HG03280 (cell line): ENCODE data around the gene ARID5B.
A peak's percentile ranks its signal among the peaks of the same experiment; 100 is the strongest.

Experiments
- ATAC-seq: cut with Tn5 transposase; IDR thresholded peaks from one replicate; pipeline ENCODE4 v1.9.1; 2021; ENCODE audit warnings: mild to moderate bottlenecking, moderate library complexity; ENCODE audit not compliant: unreplicated experiment

Gene ARID5B

DNA sequence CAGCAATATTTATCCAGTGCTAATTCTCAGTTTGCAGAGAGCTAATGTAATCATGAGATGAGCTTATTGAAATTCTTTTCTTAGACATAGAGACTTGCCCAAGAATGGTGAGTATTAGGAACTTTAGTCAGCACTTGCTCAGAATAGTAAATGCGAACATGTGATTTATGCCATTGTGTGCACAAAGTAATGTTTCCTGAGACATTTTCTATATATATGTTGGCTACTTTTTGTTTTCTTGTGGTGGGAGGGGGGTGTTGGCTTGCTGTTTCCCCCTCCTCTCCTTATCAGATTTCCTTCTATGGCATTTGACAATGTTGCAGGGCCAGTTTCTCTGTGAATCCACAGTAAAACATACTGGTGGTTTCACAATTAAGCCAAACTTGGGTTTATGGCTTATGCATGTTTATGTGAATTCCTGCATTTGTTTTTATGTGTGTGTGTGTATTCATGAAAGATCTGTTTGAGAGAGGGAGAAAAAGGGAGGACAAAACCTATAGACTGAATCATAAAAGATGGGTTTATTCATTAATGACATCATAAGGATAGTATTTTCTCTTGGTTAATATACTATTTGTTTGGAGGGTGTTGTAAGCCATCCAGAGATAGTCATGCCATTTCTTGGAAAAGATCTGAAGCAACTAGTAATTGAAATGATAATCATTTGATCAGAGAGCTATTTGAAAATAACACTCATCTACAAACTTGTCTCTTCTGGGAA lies 36.3 kb downstream of the ARID5B start:
- ATAC-seq = no peak

DNA sequence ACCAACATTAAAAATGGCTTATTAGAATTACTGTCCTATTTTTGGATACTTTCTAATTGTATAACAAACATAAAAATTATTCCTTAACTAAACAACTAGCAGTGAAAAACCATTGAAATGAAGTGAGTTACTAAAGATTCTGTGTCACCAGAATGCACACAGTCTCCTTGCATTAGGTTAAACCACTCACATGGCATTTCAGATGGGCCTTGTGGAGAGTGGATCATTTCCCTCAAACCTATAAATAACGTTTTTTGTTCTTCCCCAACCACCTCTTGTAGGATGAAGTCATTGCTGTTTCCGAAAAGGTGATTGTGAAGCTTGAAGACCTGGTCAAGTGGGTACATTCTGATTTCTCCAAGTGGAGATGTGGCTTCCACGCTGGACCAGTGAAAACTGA lies 38.4 kb downstream of the ARID5B start:
- ATAC-seq = no peak

GRCh38 chr10:61941202-61941681 lies 39.7 kb downstream of the ARID5B start:
- ATAC-seq = no peak

GRCh38 chr10:61942604-61943461 lies 41.3 kb downstream of the ARID5B start:
- no peak for ATAC-seq

DNA sequence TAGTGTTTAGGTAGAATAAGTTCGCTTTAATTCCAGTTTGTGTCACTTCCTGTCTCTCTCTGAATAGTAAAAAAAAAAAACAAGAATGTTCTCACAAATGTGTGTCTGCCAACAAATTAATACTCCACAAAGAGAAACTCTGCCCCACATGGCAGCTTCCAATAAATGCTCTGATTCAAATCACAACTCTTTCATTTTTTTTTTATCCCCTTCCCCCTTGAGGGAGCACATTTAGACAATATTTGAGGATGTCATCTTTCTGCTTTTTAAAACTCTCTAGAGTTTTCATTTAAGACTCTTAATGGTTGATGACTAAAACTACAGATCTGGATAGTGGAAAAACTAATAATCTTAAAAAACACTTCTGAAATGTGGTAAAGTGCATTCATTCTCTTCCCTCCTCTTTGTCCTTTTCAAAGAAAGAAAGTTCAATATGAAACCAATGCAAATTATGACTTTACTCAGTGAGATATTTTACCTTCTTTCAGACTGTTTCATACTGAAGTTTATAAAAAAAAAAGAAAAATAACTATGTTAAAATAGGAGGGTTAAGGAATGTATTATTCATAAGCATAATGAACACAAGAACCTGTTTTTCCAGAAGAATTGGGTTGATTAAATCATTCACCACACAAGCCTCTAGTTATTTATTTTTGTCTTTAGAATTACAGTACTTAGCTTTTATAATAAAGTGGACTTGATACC lies 42.3 kb downstream of the ARID5B start:
- ATAC-seq = peak; percentile 38

DNA sequence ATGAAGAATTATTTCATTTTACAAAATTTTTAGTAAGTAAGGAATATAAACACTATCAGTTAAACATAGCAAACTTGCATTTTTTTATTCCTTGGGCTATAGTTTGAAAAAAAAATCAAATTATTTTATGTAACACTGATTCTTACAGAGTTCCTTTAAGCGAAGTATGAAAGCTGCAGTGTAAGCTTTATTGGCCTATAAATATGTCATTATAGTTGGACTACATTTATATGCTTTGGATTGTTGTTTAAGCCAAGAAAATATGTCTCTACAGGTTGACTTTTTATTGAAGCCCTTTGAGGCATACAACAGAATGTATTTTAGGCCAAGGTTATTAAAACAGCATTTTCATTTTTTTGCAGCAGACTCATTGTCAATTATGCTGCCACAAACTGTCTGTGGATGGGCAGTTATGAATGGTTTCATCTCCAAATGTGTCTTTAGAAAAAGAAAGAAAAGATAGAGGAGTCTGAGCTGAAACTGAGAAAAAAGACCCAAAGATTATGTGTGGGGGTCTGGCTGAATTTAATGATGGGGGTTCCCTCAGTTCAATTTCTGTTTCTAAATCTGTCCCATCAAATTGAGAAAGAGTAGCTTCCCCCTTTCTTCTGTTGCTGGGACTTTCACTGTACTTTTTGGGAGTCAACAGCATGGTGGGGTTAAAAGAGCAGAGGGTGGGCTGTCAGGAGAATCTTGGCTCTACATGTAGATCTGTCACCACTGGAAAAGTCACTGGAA lies 43.1 kb downstream of the ARID5B start:
- no peak for ATAC-seq

- no peak for ATAC-seq
These were observed 48.2 kb downstream of the ARID5B start for GRCh38 chr10:61949687-61950086.

DNA sequence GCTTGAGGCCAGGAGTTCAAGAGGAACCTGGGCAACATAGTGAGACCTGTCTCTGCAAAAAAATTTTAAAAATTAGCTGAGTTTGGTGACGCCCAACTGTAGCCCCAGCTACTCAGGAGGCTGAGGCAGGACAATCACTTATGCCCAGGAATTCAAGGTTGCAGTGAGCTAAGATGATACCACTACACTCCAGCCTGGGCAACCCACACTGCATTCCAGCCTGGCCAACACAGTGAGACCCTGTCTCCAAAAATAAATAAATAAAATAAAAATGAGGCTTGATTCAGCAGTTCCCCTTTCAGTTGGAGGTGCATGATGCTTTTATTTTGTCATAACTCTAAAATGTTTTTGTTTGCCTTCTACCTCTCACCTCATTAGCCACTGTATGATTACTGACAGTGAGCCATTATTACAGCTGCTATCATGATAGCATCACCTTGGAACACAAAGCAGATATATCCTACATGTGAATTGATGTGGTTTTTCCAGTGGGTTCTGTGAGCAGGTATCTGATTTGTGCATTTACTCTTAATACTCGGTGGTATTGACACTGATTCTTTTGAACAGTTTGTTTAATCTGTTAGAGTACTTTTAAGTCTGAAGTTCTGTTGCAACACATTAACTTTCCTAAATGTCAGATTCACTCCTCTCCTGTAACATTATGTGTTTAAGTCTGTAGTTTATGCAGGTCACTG lies 49.1 kb downstream of the ARID5B start:
- ATAC-seq = no peak

GRCh38 chr10:61951144-61951483 lies 49.6 kb downstream of the ARID5B start:
- ATAC-seq = no peak

DNA sequence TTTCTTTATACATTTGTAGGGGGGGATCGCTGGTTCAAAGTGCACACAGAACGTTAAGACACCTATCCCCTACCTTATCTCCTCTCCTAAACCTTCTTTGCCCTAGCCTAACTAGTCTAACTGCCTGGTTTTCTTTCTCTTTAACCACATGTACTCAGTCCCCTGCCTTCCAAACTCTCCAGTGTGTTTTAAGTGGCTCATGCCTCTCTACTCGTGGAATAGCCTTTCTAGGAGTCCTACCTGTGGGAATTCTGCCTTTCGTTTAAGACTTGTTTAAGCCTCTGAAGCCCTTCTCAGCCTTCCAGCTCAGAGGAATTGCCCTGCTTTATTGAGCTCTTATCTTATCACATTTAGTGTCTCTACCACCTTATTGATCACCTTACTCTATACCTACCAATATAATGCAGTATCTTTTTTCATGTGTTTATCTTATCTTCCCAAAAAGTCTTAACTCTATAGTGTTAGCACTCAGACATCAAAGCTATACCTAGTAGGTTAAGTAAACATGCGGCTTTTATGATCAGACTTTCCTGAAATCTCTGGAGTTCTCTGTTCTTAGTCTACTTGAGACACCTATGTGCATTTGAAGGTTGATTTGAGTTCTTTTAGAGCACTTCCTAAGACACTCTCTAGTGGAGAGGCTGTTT lies 50.7 kb downstream of the ARID5B start:
- ATAC-seq = no peak

DNA sequence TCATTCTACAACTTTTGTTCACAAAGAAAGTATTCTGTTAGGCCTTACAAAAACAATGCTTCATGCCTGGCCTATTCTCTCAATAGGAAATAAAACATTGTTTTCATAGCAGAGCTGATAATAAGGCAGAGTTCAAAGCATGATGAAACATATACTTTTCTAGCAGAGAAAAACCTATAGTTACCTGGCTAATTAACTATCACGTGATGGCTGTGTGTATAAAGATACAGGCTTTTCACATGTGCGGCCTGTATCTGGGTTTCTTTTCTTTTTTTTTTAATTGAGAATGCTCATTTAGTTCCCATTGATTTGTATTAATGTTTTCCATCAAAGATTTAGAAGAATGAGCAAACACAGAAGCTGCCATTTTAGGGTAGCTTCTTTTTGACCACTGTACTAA lies 51.7 kb downstream of the ARID5B start:
- no peak for ATAC-seq

DNA sequence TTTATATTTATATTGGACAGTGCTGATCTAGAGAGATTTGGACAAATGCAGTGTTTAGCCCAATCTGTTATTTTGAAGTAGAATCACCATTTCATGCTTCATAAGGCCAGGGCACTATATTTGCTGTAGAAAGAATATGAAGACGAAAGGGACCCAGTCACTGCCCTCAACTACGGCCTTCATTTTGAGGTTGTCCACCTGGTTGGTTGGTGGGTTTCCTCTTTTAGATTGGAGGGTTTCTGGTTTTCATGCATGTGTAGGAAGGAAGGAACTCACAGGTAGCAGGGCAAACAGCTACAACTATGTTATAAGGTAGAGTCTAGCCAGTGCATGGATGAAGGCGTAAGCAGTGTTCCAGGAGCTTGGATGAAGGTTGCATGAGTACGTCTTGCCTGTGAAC lies 56.3 kb downstream of the ARID5B start:
- no peak for ATAC-seq

- no peak for ATAC-seq
These were observed 56.8 kb downstream of the ARID5B start for GRCh38 chr10:61958311-61958710.

DNA sequence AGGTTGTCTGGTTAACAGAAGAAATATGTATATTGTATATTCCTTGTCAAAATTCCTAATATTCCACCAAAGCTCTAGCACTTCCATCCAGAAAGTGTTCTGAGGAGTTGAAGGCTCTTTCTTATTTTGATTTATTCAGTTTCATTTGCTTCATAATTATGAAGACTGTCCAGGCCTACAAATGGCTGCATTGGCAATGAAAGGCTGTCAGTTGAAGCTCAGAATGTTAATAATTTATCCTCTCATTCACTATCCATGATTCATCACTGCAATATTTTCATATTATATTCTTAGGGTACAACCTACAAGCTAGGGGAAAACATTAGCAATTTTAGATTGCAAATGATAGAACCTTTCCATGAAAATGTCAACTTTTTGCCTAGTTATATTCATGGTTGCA lies 57.3 kb downstream of the ARID5B start:
- ATAC-seq = no peak

- ATAC-seq = no peak
These were observed 58.3 kb downstream of the ARID5B start for GRCh38 chr10:61959814-61960213.

DNA sequence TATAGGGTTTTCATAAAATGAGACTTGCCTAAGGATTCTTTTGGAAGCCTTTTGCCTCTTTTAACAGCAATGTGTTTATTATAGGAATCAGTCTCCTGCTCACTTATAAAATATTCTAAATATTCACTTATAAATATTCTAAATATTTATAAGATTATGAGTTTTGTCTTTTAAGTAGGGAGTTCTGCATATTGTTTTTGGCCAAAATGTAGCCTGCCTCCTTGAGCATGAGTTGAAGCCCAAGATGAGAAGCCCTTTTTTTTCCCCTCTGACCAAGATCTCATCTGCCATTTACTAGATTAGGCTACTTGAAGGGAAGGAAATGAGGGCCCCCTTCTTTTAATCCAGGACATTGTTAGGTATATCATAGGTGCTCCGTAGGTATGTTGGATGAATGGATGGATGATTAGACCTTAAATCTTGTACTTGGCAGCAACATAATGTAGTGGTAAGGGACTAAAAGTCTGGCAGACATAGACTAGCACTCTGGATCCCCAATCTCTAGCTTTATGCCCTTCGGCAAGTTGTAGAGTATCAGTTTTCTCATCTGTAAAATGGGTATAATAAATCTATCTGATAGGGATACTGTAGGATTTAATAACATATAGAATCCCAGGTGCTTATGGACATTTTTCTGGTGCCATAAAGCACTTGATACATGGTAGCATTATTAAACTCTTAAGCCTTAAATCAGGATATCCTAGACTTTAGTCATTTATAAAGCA lies 59.1 kb downstream of the ARID5B start:
- ATAC-seq = no peak

GRCh38 chr10:61961278-61961677 lies 59.8 kb downstream of the ARID5B start:
- ATAC-seq = peak; percentile 74

GRCh38 chr10:61962971-61963370 lies 61.5 kb downstream of the ARID5B start:
- ATAC-seq = no peak

DNA sequence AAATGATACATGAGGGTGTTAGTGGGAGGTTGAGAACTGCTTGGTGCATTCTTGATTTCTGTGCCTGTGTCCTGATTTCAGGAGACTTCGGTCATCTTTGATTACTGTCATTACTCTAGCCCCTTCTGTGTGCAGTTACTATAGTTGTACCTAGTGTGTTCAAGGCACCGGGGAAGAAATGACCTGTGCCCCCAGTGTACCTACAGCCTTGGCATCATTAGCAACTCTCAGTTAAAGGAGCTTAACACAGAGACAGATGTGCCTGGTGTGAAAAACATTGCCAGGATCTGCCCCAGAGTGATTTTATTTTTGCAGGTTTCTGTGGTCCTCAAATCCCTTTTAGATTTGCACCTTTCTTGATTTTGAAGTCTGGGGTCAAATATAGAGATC lies 62.2 kb downstream of the ARID5B start:
- ATAC-seq = no peak
